ENCODE measurements around the gene TEX52. TPM values are rescaled to one million over a fixed set of nuclear protein-coding genes. Genes with fewer than 3 reads are reported as not detected.
A peak's percentile ranks its signal among the peaks of the same experiment; 100 is the strongest.

The TEX52 gene
- total RNA-seq, result not detected
- long read RNA-seq, partial matches to known transcripts, result 0 of 1 reads
- long read RNA-seq, other reads (novel, unspliced or antisense), result 1 of 1 reads

GRCh38 chr12:2857021-2857431 is at the start of gene TEX52:
TEX52 (minus strand) TSS chr12:2857039; CDS start chr12:2857026, 13 bp downstream.
- intact Hi-C loops (cut with DNase I), result no loop called here
- no peak for DNase-seq (ENCODE audit: low spot score)

GRCh38 chr12:2904260-2904659 is 47.4 kb upstream of the TEX52 start:
- intact Hi-C loops (cut with DNase I), result no loop called here
- DNase-seq (ENCODE audit: low spot score), result no peak

GRCh38 chr12:2902272-2902880 is 45.5 kb upstream of the TEX52 start:
- no peak for DNase-seq (ENCODE audit: low spot score)
- intact Hi-C loops (cut with DNase I), result no loop called here

GRCh38 chr12:2900642-2901041 is 43.8 kb upstream of the TEX52 start:
- DNase-seq (ENCODE audit: low spot score), result no peak
- intact Hi-C loops (cut with DNase I), result no loop called here

- no peak for DNase-seq (ENCODE audit: low spot score)
- intact Hi-C loops (cut with DNase I), result no loop called here
Measured at GRCh38 chr12:2897418-2897817, 40.6 kb upstream of the TEX52 start.

GRCh38 chr12:2895511-2895910 is 38.7 kb upstream of the TEX52 start:
- DNase-seq (ENCODE audit: low spot score), result no peak
- intact Hi-C loops (cut with DNase I), result no loop called here

- intact Hi-C loops (cut with DNase I), result no loop called here
Measured at GRCh38 chr12:2895051-2895451, 38.2 kb upstream of the TEX52 start.

GRCh38 chr12:2893007-2893406 is 36.2 kb upstream of the TEX52 start:
- intact Hi-C loops (cut with DNase I), result loop anchor here (5.0 kb wide), 1 partner anchor 64 kb away; the partner anchor contains the start of gene TEAD4
- DNase-seq (ENCODE audit: low spot score), result no peak

More at GRCh38 chr12:2895051-2895451, 38.2 kb upstream of the TEX52 start:
- DNase-seq (ENCODE audit: low spot score), result no peak

- DNase-seq (ENCODE audit: low spot score), result no peak
- intact Hi-C loops (cut with DNase I), result loop anchor here (5.0 kb wide), 1 partner anchor 65 kb away; the partner anchor contains the start of gene TEAD4
Measured at GRCh38 chr12:2892246-2892645, 35.4 kb upstream of the TEX52 start.

- DNase-seq (ENCODE audit: low spot score), result peak; percentile 82
- intact Hi-C loops (cut with DNase I), result loop anchor here (5.0 kb wide), 1 partner anchor 66 kb away; the partner anchor contains the start of gene TEAD4
Measured at GRCh38 chr12:2891240-2892053, 34.6 kb upstream of the TEX52 start.

- DNase-seq (ENCODE audit: low spot score), result peak; percentile 99
- intact Hi-C loops (cut with DNase I), result loop anchor here (5.0 kb wide), 1 partner anchor 67 kb away; the partner anchor contains the start of gene TEAD4
Measured at GRCh38 chr12:2890388-2891239, 33.8 kb upstream of the TEX52 start, which contains the start of gene TULP3. TULP3 (plus strand) TSS chr12:2890891; CDS start chr12:2890948, 57 bp downstream.

GRCh38 chr12:2890001-2890387 is 33.2 kb upstream of the TEX52 start:
- intact Hi-C loops (cut with DNase I), result loop anchor here (5.0 kb wide), 1 partner anchor 67 kb away; the partner anchor contains the start of gene TEAD4
- DNase-seq (ENCODE audit: low spot score), result no peak

- no peak for DNase-seq (ENCODE audit: low spot score)
- intact Hi-C loops (cut with DNase I), result loop anchor here (5.0 kb wide), 1 partner anchor 55 kb away; no protein-coding TSS in a partner anchor
Measured at GRCh38 chr12:2886768-2887450, 30.1 kb upstream of the TEX52 start.

GRCh38 chr12:2884810-2885209 is 28.0 kb upstream of the TEX52 start:
- DNase-seq (ENCODE audit: low spot score), result no peak
- intact Hi-C loops (cut with DNase I), result loop anchor here (2.0 to 5.0 kb wide), 2 partner anchors 57 to 150 kb away; no protein-coding TSS in a partner anchor

GRCh38 chr12:2879853-2880252 is 23.0 kb upstream of the TEX52 start:
- no peak for DNase-seq (ENCODE audit: low spot score)
- intact Hi-C loops (cut with DNase I), result no loop called here

GRCh38 chr12:2877953-2878732 is 21.3 kb upstream of the TEX52 start:
- DNase-seq (ENCODE audit: low spot score), result no peak
- intact Hi-C loops (cut with DNase I), result no loop called here

GRCh38 chr12:2877047-2877952 is 20.5 kb upstream of the TEX52 start, which contains the start of the genes FOXM1 and RHNO1:
FOXM1 (minus strand) TSS chr12:2877174; CDS start chr12:2874478, 2,696 bp downstream.
RHNO1 (plus strand) TSS chr12:2877223; CDS start chr12:2885367, 8,144 bp downstream.
- DNase-seq (ENCODE audit: low spot score), result peak; percentile 96
- intact Hi-C loops (cut with DNase I), result no loop called here
